KG1 (cell line): Measurements from ENCODE around the gene N4BP2.

Experiments used
- DNase-seq: peaks from one replicate; lab custom pipeline; 2025; lab: John Stamatoyannopoulos, UW

The N4BP2 gene

DNA sequence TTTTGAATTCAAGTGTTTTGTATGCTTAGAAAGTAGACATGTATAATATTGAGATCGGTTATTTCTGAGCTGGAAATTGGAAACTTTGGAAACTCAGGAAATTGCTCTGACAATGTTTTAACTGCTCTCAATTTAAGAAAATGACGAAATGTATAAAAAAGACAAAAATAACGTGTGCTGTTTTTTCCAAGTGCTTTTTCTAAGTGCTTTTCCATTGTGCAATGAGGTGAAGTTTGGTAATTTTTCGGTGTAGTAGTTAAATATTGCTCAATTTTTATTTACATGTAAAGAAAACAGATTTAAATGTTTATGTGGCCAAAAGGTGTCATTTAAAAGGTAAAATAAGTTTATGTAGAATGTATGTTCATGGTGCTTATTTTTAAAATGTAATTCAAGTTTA lies 100.8 kb downstream of the N4BP2 start:
- no peak for DNase-seq

DNA sequence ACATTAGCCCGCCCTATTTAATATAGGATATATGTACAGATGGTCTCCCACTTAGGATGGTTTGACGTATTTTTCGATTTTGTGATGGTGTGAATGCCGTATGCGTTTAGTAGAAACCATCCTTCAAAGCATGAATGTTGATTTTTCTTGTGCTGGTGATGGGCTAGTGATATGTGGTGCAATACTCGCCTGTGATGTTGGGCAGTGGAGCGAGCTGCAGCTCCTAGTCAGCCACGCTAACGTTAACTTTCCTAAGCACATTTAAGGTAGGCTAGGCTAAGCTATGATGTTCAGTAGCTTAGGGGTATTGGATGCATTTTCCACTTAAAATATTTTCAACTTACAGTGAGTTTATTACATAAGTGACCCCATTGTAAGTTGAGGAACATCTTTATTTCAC lies 103.6 kb downstream of the N4BP2 start:
- DNase-seq: no peak

DNA sequence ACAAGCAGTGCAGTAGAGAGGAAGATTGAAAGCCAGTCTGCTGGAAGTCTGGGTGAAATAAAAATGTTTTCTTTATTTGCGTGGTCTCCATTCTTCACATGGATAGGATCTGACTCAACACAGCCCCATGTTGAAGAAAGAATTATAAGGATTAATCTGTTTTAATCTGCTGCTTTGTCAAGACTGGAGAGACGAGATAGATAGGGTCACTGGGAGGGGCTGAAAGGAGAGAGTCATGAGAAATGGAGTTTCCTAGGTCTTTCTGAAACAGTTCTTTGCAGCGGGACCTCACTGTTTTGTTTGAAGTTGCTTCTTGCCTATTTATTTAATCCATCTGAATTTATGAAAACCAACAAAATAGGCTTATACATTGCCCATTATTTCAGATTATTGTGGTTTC lies 107.8 kb downstream of the N4BP2 start:
- DNase-seq: no peak

GRCh38 chr4:40165916-40166315 lies 109.3 kb downstream of the N4BP2 start:
- DNase-seq: no peak

- no peak for DNase-seq
Measured at GRCh38 chr4:40168070-40168469, 111.4 kb downstream of the N4BP2 start.

DNA sequence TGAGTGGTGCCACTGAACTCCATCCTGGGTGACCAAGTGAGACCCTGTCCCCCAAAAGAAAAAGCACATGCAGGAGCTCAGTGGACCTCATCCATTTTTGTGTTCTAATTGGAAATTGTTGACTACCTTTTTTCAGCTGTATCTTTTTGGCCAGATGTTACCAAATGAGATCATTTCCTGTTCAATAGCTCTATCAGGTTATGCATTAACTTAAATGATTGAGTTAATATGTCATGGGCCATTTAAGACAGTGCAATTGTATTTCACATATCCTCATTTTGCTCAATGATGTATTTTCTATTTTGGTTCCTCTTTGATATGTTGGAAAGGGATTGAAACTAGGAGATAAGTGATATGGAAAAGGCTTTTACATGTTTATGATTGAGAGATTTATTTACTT lies 113.9 kb downstream of the N4BP2 start:
- DNase-seq: no peak

DNA sequence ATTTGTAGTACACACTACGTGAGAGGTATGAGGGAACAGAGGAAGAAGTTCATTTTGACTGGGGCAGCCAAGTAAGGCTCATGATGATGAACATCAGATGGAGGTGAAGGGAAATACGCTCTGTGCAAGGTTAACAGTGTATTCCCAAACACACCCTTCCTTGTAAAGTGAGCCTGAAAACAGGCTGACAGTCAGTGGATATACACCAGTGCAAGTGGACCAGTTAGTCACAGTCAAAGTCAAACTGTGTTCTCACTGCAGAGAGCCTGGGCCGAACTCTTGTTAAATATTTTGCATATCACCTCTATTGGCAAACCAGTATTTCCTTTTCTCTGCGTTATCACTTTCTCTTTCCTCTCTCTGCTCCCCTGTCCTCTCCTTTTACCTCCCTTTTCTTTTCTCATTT lies 116.8 kb downstream of the N4BP2 start:
- DNase-seq: no peak

GRCh38 chr4:40176602-40177001 lies 120.0 kb downstream of the N4BP2 start:
- DNase-seq: no peak

DNA sequence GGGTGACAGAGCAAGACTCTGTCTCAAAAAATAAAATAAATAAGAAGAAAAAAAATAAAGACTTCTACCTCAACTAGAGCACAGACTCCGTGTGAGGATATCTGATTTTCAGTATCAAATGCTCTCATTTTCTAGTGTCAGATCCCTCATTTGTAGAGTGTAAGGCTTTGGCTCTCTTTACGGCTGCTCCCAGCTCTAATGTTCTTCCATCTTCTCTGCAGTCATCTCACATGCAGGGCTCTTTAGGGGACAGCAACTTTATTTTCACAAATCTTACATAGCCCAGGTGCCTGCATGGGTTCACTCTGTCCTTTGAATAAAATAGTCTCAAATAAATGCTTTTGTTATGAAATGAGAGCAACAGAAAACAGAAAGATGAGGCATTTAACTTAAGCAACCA lies 120.9 kb downstream of the N4BP2 start:
- DNase-seq: no peak

DNA sequence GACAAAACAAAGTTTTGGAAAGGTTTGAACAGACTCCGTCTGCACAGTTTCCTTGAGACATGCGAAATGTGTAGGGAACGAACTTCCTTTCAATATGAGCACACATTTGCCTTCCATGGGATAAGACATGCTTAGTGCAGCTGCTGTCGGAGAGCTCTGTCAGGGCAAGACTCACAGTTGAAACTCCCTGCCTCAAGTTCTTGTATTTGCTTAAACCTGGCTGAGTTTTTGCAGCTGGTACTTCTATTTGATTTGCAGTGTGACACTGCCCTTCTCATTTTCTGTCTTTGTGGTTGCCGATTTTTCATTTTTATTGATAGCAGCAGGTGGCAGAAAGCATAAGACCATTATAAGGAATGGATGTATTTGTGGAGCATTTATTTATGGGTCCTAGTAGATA lies 122.0 kb downstream of the N4BP2 start:
- no peak for DNase-seq

DNA sequence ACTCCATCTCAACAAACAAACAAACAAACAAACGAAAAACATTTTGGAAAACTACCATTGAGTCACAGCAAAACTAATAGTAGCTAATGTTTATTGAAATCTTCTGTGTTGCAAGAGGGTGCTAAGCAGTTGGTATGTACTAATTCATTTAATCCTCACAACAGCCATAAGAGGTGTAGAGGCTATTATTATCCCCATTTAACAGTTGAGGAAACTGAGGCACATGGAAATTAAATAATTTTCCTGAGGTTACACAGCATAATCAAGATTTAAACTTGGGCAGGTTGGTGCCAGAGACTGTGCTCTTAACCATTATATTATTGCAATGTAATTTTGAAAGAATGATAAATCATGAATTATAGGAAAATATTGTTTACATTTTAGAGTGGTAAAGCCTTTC lies 122.7 kb downstream of the N4BP2 start:
- no peak for DNase-seq

- DNase-seq: no peak
Measured at GRCh38 chr4:40180356-40180755, 123.7 kb downstream of the N4BP2 start.

- no peak for DNase-seq
Measured at GRCh38 chr4:40182001-40182400, 125.4 kb downstream of the N4BP2 start.

DNA sequence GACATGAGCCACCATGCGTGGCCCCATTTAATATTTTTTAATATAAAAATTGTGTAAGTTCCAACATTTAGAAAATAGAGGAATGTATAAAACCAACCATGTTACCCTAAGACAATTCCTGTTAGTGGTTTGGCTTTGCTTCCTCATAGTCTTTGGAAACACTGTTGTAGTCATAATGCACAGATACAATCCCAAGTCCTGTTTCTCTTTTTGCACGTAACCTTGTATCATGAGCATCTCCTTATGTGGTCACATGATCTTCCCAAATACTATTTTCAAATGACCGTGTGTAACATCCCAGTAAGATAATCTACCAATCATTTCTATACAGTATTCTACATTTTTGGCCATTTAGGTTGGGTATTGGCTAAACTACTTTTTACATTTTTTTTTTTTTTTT lies 126.3 kb downstream of the N4BP2 start:
- no peak for DNase-seq

DNA sequence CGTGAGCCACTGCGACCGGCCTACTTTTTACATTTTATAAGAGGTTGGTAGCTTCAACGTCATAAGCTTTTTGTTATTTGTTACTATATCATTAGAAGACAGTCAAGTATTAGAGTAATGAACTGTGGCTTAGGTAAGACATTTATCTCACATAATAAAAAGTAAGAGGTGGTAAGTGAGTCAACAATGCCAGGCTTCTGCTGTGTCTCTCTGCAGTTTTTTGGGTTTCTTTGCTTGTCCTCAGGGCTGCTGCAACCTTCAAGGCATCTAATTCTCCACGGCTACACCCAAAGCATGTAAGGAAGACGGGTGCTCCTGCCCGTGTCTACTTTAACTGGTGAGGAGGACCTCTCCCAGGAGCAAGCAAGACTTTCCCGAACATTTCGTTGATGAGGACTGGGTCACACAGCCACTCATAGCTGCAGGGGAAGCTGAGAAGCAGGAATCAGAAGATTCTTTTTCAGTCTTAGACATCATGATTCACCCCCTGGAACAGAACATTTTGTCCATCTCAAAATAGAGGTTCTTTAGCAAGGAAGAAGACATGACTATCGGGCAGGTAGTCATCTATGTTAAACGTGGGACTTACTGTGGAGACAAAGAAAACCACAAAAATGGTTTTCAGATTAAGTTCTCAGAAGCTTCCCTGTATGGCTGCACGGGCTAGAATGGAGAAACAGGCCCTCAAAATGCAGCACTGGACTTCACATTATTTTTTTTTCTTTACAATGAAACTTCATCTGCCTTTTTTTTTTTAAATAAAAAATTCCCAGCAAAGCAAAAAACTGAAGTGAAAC lies 127.2 kb downstream of the N4BP2 start:
- no peak for DNase-seq

DNA sequence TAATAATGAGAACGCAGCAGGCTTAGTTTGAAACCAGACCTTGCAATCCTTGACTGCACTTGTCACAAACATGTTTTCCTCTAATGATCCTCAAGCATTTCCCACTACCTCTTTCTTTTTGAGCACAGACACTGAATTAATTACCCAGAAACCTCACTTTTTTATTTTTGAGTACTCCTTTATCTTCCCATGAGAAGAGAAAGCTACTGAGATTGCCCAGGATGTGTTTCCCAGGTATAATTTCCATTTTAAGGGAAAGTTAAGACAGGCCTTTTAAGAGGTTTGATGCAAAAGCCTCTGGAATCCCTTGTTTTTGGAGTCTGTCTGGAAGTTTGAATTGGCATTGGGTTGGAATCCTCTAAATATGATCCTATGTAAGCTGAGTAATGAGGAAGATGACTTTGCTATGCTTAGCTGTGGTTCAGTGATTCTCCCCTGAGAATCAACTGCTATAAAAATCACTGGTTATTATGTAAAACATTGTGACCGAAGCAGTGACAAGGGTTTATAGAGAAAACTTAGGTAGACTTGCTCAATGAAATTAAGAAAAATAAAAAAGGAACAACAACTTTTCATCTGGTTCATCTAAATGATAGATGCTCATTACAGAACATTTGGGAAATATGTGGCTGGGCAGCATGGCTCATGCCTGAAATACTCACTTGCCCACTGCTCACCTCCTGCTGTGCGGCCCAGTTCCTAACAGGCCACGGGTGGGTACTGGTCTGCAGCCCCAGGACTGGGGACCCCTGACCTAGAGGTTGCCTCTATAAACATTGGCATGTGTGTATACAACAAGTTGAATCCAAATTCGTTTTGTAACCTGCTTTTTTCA lies 129.4 kb downstream of the N4BP2 start:
- no peak for DNase-seq

DNA sequence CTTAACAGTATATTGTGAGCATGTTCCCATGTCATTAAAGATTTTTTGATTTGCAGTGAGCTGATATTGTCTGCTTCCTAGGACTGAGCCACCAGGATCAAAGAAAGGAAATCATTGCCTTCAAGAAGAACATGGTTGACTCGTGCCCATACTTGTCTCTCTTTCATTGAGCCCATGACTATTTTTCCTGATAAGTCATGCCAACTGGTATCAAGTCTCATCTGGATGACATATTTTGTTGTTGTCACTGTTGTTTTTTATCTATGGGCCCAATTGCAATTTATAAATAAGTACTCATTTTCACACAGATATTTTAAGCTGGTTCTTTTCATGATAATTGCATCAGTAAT lies 130.0 kb downstream of the N4BP2 start:
- DNase-seq: no peak

GRCh38 chr4:40187386-40187906 lies 130.8 kb downstream of the N4BP2 start:
- no peak for DNase-seq

- no peak for DNase-seq
Measured at GRCh38 chr4:40190019-40190418, 133.4 kb downstream of the N4BP2 start.

DNA sequence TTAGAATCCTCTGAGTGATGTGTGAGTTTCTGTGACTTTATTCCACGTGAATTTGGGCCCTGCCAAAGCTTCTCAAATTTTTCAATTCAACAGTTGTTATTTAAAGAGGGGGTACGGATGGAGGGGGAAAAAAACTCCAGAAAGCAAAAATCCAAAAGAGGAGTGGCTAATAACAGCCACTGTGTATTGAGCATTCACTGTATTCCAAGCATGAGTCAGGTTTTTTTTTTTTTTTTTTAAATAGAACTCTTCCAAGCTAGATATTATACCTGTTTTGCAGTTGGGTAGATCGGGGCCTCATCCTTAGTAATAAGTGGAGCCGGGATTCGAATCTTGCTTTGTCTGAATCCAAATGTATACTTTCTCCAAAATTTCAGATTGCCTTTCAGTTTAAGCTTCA lies 133.8 kb downstream of the N4BP2 start:
- no peak for DNase-seq

GRCh38 chr4:40190880-40191815 lies 134.5 kb downstream of the N4BP2 start:
- DNase-seq: no peak
